Esophagus (tissue), 2 donors: ENCODE results near the gene TPM2. TPM values are rescaled to one million over a fixed set of nuclear protein-coding genes. Genes with fewer than 3 reads are reported as not detected.

Source experiments
- H3K27ac ChIP-seq, 2 donors: one replicate each; pipeline ENCODE4 v1.5.1; 2013; ENCODE audit warnings: low read depth in 2 of 2, mild to moderate bottlenecking in 2 of 2, inconsistent platforms in 1 of 2, low read length in 1 of 2, moderate library complexity in 1 of 2
- H3K27me3 ChIP-seq, 2 donors: one replicate each; pipeline ENCODE4 v1.6.1; 2013; ENCODE audit warnings: low read length in 2 of 2, control low read depth in 1 of 2, mild to moderate bottlenecking in 1 of 2; ENCODE audit not compliant: insufficient read depth in 2 of 2, control insufficient read depth in 1 of 2
- H3K36me3 ChIP-seq, 2 donors: one replicate each; pipeline ENCODE4 v1.6.1; 2013; ENCODE audit warnings: low read length in 1 of 2; ENCODE audit not compliant: control insufficient read depth in 2 of 2, insufficient read depth in 2 of 2
- H3K4me1 ChIP-seq, 2 donors: one replicate each; pipeline ENCODE4 v1.6.1; 2013; ENCODE audit warnings: low read length in 1 of 2; ENCODE audit not compliant: control insufficient read depth in 2 of 2, insufficient read depth in 2 of 2
- H3K4me3 ChIP-seq, 2 donors: one replicate each; pipeline ENCODE4 v1.5.1; 2013; ENCODE audit warnings: low read length in 2 of 2, mild to moderate bottlenecking in 2 of 2, low read depth in 1 of 2, moderate library complexity in 1 of 2
- H3K9me3 ChIP-seq, 2 donors: one replicate each; pipeline ENCODE4 v1.6.1; 2013; ENCODE audit warnings: mild to moderate bottlenecking in 2 of 2, low read depth in 1 of 2, low read length in 1 of 2, moderate library complexity in 1 of 2; ENCODE audit not compliant: control insufficient read depth in 2 of 2, insufficient read depth in 1 of 2
- WGBS, 2 donors: extraction: QIAGEN DNeasy Blood & Tissue Kit; methylation state at CpG; one replicate each; pipeline ENCODE4 v1.1.7; 2013; 5-methylcytosine and 5-hydroxymethylcytosine counted together
- polyA plus RNA-seq, 2 donors: library from polyadenylated mRNA; stranded (reverse); fragments of 200-250 nt; gene quantifications; one replicate each; pipeline ENCODE4 v1.2.3, GENCODE V29; 2013
- donor health status: healthy with polysubstance abuse.
- donor health status: Bipolar disorder and iron deficiency.

Gene TPM2
- polyA plus RNA-seq, 2 donors: 1,007 to 1,288 TPM

DNA sequence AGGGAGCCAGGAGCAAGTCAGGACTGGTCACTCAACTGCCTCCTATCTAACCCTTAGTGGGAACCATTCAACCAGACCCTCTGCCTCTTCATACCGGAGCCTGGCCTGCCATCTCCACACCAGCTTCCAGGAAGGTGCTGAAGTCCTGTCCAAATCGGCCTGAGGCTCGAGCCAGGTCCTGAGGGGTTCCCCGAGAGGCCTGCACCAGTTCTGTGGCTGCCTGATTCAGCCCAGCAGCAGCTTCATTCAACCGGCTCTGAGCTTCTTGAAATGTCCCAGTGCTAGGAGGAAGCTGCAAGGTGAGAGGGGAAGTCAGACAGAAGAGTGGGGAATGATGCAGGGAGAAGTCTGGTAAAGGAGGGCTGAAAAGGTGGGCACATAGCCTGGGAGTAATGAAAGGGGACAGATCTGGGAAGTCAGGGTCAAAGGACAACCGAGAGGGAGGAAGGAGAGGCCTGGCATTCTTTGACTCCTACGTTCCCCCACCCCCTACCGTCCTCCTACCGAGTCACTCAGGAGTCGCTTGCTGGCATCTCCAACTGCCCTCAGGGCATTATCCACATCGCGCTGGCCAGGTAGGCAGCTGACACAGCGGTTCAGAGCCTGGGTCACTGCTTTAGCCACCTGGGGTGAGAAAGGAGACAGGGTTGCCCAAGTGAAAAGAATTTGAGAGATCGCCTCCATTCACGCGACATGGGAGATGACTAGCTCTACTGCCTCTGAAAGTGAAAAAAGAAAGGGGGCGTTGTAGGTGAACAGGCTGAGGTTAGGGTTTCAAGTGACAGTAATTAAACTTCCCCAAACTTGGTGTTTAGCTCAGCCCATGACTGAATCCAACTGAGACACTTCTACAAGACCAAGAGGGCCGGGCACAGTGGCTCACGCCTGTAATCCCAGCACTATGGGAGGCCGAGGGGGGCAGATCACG is 22.0 kb upstream of the TPM2 start:
- Histone ChIP-seq H3K9me3 (no peaks in the 10 kb centered on the region), H3K36me3 (peaks cover 29 to 63% of the 10 kb centered on the region in 2 donors), H3K4me3 (no peak overlapping the region), H3K27ac (no peak overlapping the region), H3K27me3 (no peaks in the 10 kb centered on the region), H3K4me1 (no peaks in the 10 kb centered on the region)
- WGBS, 2 donors: 79 to 84% methylated on average over 21 of the region's 21 CpGs

GRCh38 chr9:35710818-35711500 is 21.2 kb upstream of the TPM2 start:
- Histone ChIP-seq H3K27ac (peak overlapping the region in 1 of 2 donors; percentile 18), H3K4me3 (no peak overlapping the region), H3K27me3 (no peaks in the 10 kb centered on the region), H3K4me1 (no peaks in the 10 kb centered on the region), H3K36me3 (peaks cover 36 to 67% of the 10 kb centered on the region in 2 donors), H3K9me3 (no peaks in the 10 kb centered on the region)
- 78 to 86% methylated on average over 7 of the region's 7 CpGs for WGBS, 2 donors

DNA sequence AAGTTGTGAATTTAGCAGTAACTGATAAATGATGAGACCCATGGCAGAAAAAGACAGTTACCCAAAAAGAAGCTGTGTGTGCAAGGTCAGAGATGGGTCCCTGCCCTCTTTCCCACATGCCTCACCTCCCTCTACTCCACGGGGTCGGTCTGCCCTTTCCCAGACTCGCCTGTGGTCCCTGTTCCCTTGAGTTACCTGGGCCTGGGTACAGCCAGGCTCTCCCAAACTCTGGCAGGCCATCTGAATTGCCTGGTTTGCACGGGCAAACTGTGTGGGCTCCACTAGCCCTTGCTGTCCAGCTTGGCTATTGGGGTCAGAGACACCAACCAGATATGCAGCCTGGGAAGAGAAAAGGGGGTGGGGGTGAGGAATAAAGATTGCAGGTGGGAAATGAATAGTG is 18.4 kb upstream of the TPM2 start:
- Histone ChIP-seq H3K4me1 (no peaks in the 10 kb centered on the region), H3K36me3 (peaks cover 57 to 75% of the 10 kb centered on the region in 2 donors)
- WGBS, 2 donors: 93 to 96% methylated on average over 4 of the region's 4 CpGs

DNA sequence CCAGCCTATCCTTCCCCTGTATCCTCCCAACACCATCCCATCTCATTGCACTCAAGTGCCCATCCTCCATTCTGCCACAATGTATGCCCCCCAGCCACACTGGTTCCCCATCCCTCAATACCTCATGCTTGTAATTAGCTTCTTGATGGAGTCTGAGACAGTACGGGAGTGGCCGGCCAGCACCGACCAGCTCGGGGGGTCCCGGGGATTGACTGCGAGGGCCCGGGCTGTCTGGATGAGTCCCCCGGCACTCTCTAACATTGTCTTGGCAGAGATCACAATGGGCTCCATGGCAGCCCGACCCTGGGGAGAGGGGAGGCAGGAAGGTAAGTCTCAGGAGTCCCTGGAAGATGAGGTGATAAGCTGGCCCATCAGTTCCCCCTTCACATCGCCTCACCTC is 17.2 kb upstream of the TPM2 start:
- peaks cover 59 to 75% of the 10 kb centered on the region in 2 donors for H3K36me3 ChIP-seq
- H3K27ac ChIP-seq: no peak overlapping the region
- no peak overlapping the region for H3K4me3 ChIP-seq
- 87 to 90% methylated on average over 10 of the region's 10 CpGs for WGBS, 2 donors
- no peaks in the 10 kb centered on the region for H3K9me3 ChIP-seq
- H3K4me1 ChIP-seq: no peaks in the 10 kb centered on the region
- no peaks in the 10 kb centered on the region for H3K27me3 ChIP-seq

More for the DNA sequence above, 18.4 kb upstream of the TPM2 start:
- Histone ChIP-seq H3K27ac (no peak overlapping the region), H3K9me3 (no peaks in the 10 kb centered on the region), H3K4me3 (no peak overlapping the region), H3K27me3 (no peaks in the 10 kb centered on the region)

- H3K4me3 ChIP-seq: no peak overlapping the region
- peaks cover 53 to 70% of the 10 kb centered on the region in 2 donors for H3K36me3 ChIP-seq
- no peaks in the 10 kb centered on the region for H3K27me3 ChIP-seq
- no peaks in the 10 kb centered on the region for H3K9me3 ChIP-seq
- no peak overlapping the region for H3K27ac ChIP-seq
- no peaks in the 10 kb centered on the region for H3K4me1 ChIP-seq
- 92 to 93% methylated on average over 7 of the region's 7 CpGs for WGBS, 2 donors
Measured at GRCh38 chr9:35705836-35706430, 16.2 kb upstream of the TPM2 start.

DNA sequence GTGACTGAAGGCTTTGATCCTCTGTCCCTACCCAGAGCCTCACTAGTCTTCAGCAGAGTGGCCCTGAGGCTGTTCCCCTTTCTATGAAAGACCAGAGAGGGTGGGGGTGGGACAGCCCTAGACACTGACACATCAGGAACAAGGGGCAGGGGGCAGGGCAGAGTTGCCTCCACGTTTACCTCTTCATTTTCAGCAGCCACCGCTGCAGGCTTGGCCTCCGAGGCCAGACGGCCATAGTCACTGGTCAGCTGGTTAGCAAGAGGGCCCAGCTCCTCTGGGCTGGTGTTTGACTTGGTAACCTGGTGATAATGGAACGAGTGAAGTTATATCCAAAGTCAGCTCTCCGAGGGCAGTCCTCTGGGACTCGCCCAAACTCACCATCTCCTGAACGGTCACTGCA is 15.6 kb upstream of the TPM2 start:
- WGBS, 2 donors: 74 to 77% methylated on average over 8 of the region's 8 CpGs

DNA sequence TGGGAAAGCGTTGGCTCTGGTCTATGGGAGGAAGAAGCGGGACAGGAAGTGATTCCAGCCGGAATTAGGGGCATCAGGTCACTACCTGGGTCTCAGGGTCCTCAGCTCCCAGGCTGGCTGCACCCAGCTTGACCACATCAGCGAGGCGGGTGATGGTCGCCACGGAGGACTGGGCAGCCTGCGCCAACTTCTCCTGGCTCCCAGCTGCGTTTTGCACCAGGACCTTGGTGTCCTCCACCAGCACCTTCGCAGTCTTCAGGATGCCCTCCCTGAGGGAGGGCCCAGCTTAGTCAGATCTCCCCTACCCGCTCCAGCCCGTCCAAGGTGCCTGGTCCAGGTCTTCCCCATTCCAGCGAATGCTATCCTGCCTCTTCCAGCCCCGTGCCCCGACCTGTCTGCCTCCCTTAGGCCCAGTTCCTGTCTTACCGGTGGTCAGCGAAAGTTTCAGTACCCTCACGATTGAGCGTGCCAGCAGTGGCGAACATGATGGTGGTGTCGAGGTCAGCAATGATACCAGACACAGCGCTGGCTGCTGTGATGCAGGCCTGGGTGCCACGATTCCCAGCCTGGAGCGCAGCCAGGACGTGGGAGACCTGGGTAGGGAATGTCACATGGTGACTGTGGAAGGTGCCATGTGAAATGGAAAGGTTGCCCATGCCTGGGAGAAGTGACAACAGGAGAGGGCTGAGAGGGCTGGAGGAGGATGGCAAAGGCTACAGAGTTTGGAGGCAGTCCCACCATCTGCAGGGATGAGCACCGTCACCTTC is 14.4 kb upstream of the TPM2 start:
- H3K9me3 ChIP-seq: no peaks in the 10 kb centered on the region
- H3K27ac ChIP-seq: no peak overlapping the region
- H3K4me1 ChIP-seq: peaks cover 0 to 3% of the 10 kb centered on the region in 2 donors
- WGBS, 2 donors: 94 to 96% methylated on average over 26 of the region's 26 CpGs
- H3K36me3 ChIP-seq: peaks cover 51 to 79% of the 10 kb centered on the region in 2 donors
- no peak overlapping the region for H3K4me3 ChIP-seq
- H3K27me3 ChIP-seq: no peaks in the 10 kb centered on the region

More for the DNA sequence above, 15.6 kb upstream of the TPM2 start:
- Histone ChIP-seq H3K4me1 (no peaks in the 10 kb centered on the region), H3K4me3 (no peak overlapping the region), H3K36me3 (peaks cover 50 to 67% of the 10 kb centered on the region in 2 donors), H3K27ac (no peak overlapping the region), H3K27me3 (no peaks in the 10 kb centered on the region), H3K9me3 (no peaks in the 10 kb centered on the region)

- no peaks in the 10 kb centered on the region for H3K27me3 ChIP-seq
- WGBS, 2 donors: 96% methylated on average over 7 of the region's 7 CpGs
- no peaks in the 10 kb centered on the region for H3K9me3 ChIP-seq
- H3K36me3 ChIP-seq: peaks cover 62 to 85% of the 10 kb centered on the region in 2 donors
- H3K4me3 ChIP-seq: no peak overlapping the region
- peaks cover 0 to 3% of the 10 kb centered on the region in 2 donors for H3K4me1 ChIP-seq
- H3K27ac ChIP-seq: no peak overlapping the region
Measured at GRCh38 chr9:35702696-35703095, 13.0 kb upstream of the TPM2 start.

DNA sequence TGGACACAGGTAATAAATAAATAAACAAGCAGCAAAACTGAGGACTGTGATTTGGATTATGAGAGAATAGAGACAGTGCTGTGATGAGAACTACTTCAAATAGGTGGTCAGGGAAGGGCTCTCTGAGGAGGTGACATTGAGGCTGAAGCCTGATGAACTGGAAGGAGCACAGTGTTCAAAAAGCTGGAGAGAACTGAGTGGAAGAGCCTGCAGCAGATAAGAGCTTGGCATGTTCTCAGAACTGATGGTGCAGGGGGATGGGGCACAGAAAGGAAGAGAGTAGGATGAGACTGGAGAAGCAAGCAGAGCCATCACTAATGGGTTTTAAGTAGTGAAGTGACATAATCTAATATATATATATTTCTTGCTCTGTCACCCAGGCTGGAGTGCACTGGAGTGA is 11.2 kb upstream of the TPM2 start:
- Histone ChIP-seq H3K27ac (no peak overlapping the region), H3K9me3 (no peaks in the 10 kb centered on the region), H3K4me1 (peaks cover 2 to 3% of the 10 kb centered on the region in 2 donors), H3K4me3 (no peak overlapping the region), H3K36me3 (peaks cover 49 to 68% of the 10 kb centered on the region in 2 donors), H3K27me3 (no peaks in the 10 kb centered on the region)
